ENCODE results near the gene ZC3H11A. TPM values are rescaled to one million over a fixed set of nuclear protein-coding genes. Genes with fewer than 3 reads are reported as not detected.

ZC3H11A gene
- total RNA-seq, 1 experiment from 2014 or later: 95.9 TPM

DNA sequence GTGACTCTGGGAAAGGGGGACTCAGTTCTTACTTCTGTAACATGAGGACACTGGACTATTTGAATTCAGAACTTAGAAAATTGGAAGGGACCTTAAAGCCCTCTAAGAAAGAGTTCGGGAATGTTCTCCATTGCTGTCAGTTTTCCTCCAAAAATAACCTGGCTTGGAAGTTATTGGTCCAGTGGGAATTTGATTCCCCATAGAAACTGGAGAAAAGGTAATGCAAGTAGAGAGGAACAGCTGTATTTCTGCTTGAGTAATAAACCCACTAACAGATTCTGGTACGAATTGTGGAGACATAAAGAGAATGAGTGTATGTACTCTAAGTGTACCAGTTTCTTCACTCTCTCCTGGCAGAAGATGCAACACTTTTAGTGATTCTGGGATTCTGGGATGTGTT, 1.8 kb downstream of the ZC3H11A start:
- no peak overlapping the region for H2BK20ac ChIP-seq (ENCODE audit: low read depth, low read length, poor library complexity, severe bottlenecking)
- no peaks in the 10 kb centered on the region for H3K4me1 ChIP-seq (ENCODE audit: insufficient read depth, low read length)
- Mint-ChIP-seq H3K27ac (peak overlapping the region in 1 of 3 experiments; percentile 98; a peak in 1 of 7 replicates), H3K4me3 (peak overlapping the region; percentile 86 to 95), H3K27me3 (ENCODE audit: low read depth) (no peaks in the 10 kb centered on the region), H3K36me3 (ENCODE audit: insufficient read depth in 1 of 3, low read depth in 3 of 3) (peaks cover 36 to 44% (median 40%) of the 10 kb centered on the region in 3 experiments), H3K9me3 (peaks cover 13 to 27% of the 10 kb centered on the region in 2 experiments; a peak in 4 of 5 replicates), H3K4me1 (peaks cover 29 to 41% of the 10 kb centered on the region in 2 experiments)
- H2AK5ac ChIP-seq (ENCODE audit: insufficient read length, low read length): no peak overlapping the region
- H2BK120ac ChIP-seq (ENCODE audit: low read depth, low read length, poor library complexity, severe bottlenecking): no peak overlapping the region
- H3K9me3 ChIP-seq (ENCODE audit: control insufficient read depth, low read depth, low read length): no peaks in the 10 kb centered on the region
- H3K79me2 ChIP-seq (ENCODE audit: insufficient read depth, low read length): peaks cover 37% of the 10 kb centered on the region
- TF ChIP-seq CTCF (conservative IDR thresholded peaks at IDR 0.05): no peak
- H3K79me1 ChIP-seq (ENCODE audit: insufficient read depth, low read depth, low read length, poor library complexity, severe bottlenecking): no peaks in the 10 kb centered on the region
- H3K23me2 ChIP-seq (ENCODE audit: insufficient read length, low read depth, low read length, poor library complexity, severe bottlenecking): no peaks in the 10 kb centered on the region
- no peak overlapping the region for H3K56ac ChIP-seq (ENCODE audit: insufficient read length, low read depth, low read length)
- no peak overlapping the region for H2AFZ ChIP-seq (ENCODE audit: low read length)
- no peak overlapping the region for H3K18ac ChIP-seq (ENCODE audit: insufficient read length, low read depth, low read length)
- H3T11ph ChIP-seq (ENCODE audit: low read length): no peak overlapping the region
- no peak overlapping the region for H3K9ac ChIP-seq (ENCODE audit: extremely low read depth, insufficient read length, low read length)
- no peaks in the 10 kb centered on the region for H3K27me3 ChIP-seq (ENCODE audit: insufficient read depth, low read length)
- H4K5ac ChIP-seq (ENCODE audit: insufficient read length, low read depth, low read length): no peak overlapping the region
- no peak overlapping the region for H3K14ac ChIP-seq (ENCODE audit: insufficient read depth, low read length)
- no CpG with 5 or more reads among the region's 2 CpGs for WGBS (ENCODE audit: extremely low coverage, insufficient read length, low lambda C conversion rate)
- no peak overlapping the region for H2BK15ac ChIP-seq (ENCODE audit: low read depth, low read length)
- H3K27ac ChIP-seq (ENCODE audit: insufficient read length, low read depth, low read length): no peak overlapping the region
- DNase-seq: no peak
- H4K91ac ChIP-seq (ENCODE audit: insufficient read length, low read depth, low read length): no peak overlapping the region
- H2BK5ac ChIP-seq (ENCODE audit: insufficient read length, low read length): no peak overlapping the region
- H4K8ac ChIP-seq (replicated peaks; ENCODE audit: insufficient read length, low read depth, low read length): no peak overlapping the region
- H2BK12ac ChIP-seq (ENCODE audit: insufficient read length, low read depth, low read length): no peak overlapping the region
- H3K4me2 ChIP-seq (ENCODE audit: insufficient read depth, insufficient read length, low read length): peak overlapping the region; percentile 64
- no peak overlapping the region for H3K4ac ChIP-seq (ENCODE audit: low read depth, low read length)
- H3K23ac ChIP-seq (ENCODE audit: insufficient read length, low read depth, low read length): no peak overlapping the region
- no peaks in the 10 kb centered on the region for H4K20me1 ChIP-seq (ENCODE audit: control insufficient read depth, insufficient read depth, insufficient read length)

All from H9 (cell line).